Mucosa of stomach (tissue), 1 donor: ENCODE data around the gene MYO9A.

Experiments
- H3K27me3 ChIP-seq: one replicate; pipeline ENCODE4 v1.7.0; 2013; ENCODE audit warnings: mild to moderate bottlenecking, low read length; ENCODE audit not compliant: control insufficient read depth, insufficient read depth
- H3K36me3 ChIP-seq: one replicate; pipeline ENCODE4 v1.7.0; 2013; ENCODE audit warnings: low read length; ENCODE audit not compliant: control insufficient read depth, insufficient read depth
- H3K4me1 ChIP-seq: one replicate; pipeline ENCODE4 v1.7.0; 2013; ENCODE audit warnings: mild to moderate bottlenecking, low read length; ENCODE audit not compliant: control insufficient read depth, insufficient read depth
- H3K4me3 ChIP-seq: one replicate; pipeline ENCODE4 v1.7.0; 2013; ENCODE audit warnings: low read length
- H3K9ac ChIP-seq: one replicate; pipeline ENCODE4 v1.7.0; 2013; ENCODE audit warnings: mild to moderate bottlenecking, low read length, moderate library complexity
- H3K9me3 ChIP-seq: one replicate; pipeline ENCODE4 v1.7.0; 2013; ENCODE audit warnings: mild to moderate bottlenecking, low read length, moderate library complexity; ENCODE audit not compliant: control insufficient read depth
- donor health status: Pancreatic carcinoma.

The MYO9A gene

GRCh38 chr15:71776304-71776703, 341.6 kb downstream of the MYO9A start:
- H3K27me3 ChIP-seq, result no peaks in the 10 kb centered on the region
- no peaks in the 10 kb centered on the region for H3K9me3 ChIP-seq
- H3K4me1 ChIP-seq, result no peaks in the 10 kb centered on the region
- H3K9ac ChIP-seq, result no peak overlapping the region
- no peak overlapping the region for H3K4me3 ChIP-seq
- H3K36me3 ChIP-seq, result no peaks in the 10 kb centered on the region

- H3K36me3 ChIP-seq, result no peaks in the 10 kb centered on the region
- H3K27me3 ChIP-seq, result no peaks in the 10 kb centered on the region
- H3K4me1 ChIP-seq, result no peaks in the 10 kb centered on the region
- no peaks in the 10 kb centered on the region for H3K9me3 ChIP-seq
- H3K4me3 ChIP-seq, result no peak overlapping the region
- no peak overlapping the region for H3K9ac ChIP-seq
Observed at GRCh38 chr15:71775856-71776255, 342.1 kb downstream of the MYO9A start.

- Histone ChIP-seq H3K4me1 (no peaks in the 10 kb centered on the region), H3K36me3 (no peaks in the 10 kb centered on the region), H3K27me3 (no peaks in the 10 kb centered on the region)
Observed at GRCh38 chr15:71773206-71773859, 344.6 kb downstream of the MYO9A start.

More at GRCh38 chr15:71773206-71773859, 344.6 kb downstream of the MYO9A start:
- Histone ChIP-seq H3K4me3 (no peak overlapping the region), H3K9me3 (no peaks in the 10 kb centered on the region), H3K9ac (no peak overlapping the region)
